Glomerular visceral epithelial cell (primary cell): Measurements from ENCODE around the gene KCNJ1.

Source experiments
- DNase-seq: peaks from one replicate; pipeline ENCODE4 v3.0.0-alpha.2; 2016; ENCODE audit errors: extremely low spot score

Gene KCNJ1

DNA sequence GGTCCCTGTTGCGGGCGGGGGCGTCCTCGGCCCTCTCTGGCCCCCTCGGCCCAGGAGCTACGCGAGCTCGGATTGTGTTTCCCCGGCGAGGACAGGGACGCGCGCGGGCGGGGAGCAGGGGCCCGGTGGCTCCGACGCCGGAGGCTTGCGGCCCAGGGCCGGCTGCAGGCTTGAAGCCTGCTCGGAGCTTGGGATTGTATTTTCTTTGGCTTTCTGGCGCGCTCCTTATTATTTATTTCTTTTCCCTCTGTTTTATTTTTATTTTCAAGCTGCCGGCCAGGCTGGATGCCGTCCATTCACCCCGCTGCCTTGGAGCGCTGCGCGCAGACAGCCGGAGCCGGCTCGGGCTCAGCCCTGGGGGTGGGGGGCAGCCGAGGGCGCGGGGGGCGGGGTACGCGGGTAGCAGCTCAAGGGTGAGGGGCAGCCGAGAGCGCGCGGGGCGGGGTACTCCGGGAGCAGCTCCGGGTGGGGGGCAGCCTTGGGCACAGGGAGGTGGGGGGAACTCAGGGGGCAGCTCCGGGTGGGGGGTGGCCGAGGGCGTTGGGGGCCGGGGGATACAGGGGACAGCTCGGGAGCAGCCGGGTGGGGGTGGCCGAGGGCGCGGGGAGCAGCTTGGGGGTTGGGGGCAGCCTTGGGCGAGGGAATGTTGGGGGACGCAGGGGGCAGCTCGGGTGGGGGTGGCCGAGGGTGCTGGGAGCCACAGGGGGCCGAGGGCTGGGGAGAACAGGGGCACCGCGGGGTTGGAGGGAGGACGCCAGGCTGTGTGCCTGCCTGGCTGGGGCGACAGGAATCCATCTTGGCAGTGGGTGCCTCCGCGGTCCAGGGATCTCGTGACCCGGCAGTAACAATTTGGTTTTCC is 42.7 kb downstream of the KCNJ1 start:
- DNase-seq = no peak

DNA sequence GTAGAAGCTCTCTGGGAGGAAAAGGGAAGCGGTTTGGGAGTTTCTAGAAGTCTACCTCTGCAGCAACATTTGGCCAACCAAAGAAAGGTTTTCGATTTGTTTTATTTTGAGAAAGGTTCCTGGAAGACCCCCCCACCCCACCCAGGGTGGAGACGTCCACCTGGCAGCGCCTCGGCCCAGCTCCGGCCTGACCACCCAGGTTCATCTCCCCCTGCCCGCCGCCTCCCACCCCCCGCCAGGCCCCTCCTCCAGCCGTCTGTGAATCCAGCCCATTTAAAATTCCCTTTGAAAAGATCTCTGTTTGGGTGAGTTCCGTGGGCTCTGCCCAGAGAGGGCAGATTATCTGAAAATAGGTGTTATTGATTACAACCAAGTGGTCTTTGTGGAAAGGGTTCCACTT is 43.3 kb downstream of the KCNJ1 start:
- DNase-seq = no peak

DNA sequence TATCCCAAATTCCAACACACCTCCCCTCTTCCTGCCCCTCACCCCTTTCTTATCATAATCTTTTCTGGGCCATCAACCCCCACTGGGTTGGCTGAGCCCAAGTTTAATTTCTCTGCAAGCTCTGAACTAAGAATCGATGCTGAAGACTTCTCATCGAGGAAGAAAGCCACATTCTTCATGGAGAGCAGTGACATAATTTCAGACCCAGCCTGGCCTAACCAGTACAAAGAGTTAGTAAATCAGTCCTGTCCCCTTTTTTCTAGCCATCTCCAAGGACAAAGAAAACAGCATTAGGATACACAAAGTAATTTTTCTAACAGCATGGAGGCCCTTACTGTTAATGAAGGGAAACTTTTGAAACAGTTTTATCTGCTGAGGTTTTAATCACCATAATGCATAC is 45.0 kb downstream of the KCNJ1 start:
- DNase-seq = no peak

DNA sequence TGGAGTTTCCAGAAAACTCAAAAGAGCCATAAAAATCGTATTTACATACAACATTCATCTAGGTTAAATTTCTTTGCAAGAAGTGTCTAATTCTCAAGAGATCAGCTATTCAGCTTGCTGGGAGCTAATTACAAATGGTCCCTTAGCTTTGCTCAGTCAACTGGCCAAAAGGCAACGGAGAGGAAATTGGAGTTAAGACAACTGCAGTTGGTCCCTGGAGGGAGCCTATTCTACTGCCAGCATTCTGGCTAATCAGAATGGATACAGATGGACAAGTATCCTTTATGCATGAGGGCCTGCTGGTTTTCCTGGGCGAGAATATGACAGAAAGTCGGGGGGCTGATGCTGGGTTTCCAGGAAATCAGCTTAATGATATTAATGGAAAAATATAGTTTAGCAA is 45.5 kb downstream of the KCNJ1 start:
- DNase-seq = no peak

DNA sequence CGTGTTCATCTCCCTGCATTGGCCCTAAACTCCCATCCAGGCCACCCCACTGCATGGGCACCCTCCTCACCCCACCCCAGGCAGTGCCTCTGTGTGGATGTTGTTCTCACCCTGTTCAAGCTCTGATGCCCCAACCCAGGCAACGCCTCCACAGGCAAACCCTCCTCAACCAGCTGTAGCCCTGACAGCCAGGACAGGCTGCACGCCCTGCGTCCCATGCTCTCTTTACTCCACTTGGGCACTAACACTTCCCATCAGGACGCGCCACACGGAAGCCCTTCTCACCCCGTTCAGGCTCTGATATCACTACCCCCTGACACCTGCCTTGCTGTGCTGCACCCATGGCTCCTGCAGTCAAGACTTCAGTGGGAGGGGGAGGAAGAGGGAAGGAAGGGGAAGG is 47.9 kb downstream of the KCNJ1 start:
- DNase-seq = no peak

DNA sequence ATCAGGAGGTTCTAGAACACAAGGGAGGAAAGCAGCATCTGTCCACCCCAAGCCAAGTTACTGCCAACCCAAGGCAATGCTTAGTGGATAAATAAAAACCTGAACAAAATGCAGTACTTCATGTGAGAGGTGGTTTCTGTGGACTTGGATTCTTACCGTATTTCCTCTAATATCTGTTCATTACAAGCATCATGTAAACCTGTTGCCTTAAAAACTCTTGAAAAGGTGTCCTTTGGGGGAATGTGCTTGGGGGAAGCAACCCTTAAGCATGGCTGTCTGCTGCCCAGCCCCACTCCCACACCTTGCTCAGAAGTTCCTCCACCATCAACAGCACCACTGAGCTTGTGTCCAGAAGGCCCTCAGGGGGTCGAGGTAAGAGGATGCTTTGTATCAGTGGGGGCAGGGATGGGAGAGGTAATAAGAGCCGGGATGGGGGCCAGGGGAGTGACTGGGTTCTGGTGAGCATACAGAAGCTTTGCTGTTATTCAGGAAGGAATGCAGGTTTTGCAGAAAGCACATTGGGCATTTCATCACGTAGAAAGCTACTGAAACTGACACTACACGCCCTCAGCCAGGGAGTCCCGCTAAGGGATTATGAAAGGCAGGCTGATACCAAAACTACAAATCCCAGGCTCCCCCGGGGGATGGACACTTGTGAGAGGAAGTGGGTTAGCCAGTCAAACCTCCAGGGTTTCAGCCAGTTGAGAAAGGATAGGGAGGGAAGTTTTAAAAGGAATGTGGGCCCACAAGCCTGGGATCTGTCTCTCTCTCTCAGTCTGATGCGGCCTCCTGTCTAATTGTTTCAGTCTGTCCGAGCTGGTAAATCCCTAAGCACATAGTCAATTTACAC is 52.0 kb downstream of the KCNJ1 start:
- DNase-seq = peak; percentile 55

DNA sequence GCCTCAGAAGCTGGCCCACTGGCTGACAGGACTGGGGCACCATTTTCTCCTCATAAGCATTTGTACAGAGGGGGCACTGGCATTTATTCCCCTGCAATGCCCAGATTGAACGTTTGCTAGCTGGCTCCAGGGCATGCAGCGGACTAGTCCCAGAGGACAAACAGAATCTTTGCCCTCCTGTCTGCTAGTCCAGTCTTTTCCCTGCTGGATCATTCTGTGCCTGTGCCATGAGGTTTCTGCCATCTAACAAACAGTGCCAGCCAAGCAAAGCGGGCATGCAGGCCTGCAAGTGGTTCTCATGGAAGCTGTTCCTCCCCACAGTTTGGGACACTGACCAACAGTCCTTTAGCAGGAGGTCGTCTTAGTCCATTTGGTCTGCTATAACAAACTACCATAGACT is 53.4 kb downstream of the KCNJ1 start:
- no peak for DNase-seq

DNA sequence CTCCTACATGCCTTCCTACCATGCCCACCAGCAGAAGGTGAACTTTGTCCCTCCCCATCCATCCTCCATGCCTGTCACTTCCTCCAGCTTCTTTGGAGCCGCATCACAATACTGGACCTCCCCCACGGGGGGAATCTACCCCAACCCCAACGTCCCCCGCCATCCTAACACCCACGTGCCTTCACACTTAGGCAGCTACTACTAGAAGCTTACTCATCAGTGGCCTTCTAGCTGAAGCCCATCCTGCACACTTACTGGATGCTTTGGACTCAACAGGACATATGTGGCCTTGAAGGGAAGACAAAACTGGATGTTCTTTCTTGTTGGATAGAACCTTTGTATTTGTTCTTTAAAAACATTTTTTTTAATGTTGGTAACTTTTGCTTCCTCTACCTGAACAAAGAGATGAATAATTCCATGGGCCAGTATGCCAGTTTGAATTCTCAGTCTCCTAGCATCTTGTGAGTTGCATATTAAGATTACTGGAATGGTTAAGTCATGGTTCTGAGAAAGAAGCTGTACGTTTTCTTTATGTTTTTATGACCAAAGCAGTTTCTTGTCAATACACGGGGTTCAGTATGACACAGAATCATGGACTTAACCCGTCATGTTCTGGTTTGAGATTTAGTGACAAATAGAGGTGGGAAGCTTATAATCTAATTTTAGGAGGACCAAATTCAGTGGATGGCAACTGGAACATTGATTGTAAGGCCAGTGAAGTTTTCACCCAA is 56.1 kb downstream of the KCNJ1 start:
- DNase-seq = no peak

DNA sequence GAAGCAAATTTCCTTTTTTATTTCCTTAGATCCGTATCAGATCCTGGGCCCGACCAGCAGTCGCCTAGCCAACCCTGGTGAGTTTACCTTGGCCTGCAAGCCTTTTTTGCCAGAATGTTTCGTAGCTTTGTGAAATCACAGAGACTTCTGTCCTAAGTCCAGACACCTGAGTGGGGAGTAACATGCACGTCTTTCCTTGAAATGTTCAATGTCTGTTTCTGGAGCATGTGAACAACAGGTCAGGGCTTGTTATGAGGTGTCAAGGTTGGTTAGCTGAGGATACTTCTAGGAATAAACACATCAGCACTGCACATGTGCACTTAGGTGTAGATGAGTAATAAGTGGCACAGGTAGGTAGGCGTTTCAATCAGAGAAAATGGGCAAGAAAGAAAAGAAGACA is 58.0 kb downstream of the KCNJ1 start:
- no peak for DNase-seq

DNA sequence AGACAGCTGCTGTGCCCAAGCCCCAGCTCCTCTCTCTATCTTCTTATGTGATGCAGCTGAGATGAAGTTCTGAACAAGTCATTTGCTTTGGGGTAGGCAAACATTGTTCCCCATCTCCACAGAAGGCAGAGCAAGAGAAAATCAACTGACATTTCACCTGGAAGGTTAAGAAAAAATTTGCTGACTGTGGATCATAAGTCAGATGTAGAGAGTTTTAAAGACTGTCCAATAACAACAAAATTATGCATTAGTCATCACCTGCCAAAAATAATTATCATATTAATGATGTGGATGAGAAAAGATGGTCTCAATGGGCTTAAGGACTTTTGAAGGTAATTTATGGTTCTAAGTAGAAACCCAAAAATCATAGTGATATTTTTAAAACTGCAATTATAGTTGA is 59.2 kb downstream of the KCNJ1 start:
- no peak for DNase-seq

DNA sequence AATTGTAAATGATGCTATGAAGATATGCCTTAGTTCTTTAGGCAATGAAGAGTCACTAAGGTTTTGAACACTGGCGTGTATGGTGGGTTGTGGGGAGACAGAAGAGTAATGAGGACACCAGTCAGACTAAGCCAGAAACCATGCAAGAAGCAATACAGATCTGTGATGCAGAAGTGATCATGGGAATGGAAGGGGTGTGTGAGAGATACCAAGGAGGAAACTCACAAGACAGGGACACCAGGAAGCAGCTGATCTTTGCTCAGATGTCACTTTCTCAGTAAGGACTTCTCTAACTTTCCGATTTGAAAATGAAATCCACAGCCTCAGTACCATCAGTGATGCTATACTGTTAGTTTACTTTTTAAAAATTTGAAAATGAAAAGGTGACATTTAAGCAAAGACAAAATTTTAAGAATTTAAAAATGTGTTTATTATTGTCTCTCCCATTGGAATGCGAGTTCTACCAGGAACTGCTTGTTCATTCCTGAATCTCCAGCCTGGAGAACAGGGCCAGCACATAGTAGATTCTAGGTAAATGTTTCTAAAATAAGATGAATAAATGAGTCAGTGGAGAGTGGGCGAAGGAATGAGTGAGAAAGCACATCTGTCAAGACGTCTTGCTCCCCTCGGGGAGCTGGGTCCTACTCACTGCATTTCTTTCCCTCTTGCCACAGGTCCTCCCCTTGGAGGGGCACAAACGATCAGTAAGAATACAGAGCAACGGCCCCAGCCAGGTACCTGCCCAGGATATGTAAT is 60.4 kb downstream of the KCNJ1 start:
- no peak for DNase-seq

DNA sequence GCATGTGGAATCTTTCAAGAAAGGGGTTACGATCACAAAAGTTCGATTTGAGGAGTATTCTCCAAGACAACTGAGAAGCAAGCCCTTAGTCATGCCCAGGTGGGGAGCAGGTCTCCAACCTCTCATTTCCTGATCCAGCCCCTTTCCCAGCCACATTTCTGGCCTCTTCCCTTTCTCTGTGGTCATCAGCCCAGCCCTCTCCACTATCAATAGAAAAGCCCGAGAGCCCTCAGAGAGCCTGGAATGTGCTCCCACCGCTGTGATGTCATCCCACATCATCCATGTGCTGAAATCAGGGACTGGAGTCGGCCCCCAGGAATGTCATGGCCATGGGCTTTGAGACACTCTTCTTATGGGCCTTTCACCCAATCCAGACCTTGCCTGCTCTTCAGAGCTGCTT is 62.6 kb downstream of the KCNJ1 start:
- DNase-seq = peak; percentile 8

DNA sequence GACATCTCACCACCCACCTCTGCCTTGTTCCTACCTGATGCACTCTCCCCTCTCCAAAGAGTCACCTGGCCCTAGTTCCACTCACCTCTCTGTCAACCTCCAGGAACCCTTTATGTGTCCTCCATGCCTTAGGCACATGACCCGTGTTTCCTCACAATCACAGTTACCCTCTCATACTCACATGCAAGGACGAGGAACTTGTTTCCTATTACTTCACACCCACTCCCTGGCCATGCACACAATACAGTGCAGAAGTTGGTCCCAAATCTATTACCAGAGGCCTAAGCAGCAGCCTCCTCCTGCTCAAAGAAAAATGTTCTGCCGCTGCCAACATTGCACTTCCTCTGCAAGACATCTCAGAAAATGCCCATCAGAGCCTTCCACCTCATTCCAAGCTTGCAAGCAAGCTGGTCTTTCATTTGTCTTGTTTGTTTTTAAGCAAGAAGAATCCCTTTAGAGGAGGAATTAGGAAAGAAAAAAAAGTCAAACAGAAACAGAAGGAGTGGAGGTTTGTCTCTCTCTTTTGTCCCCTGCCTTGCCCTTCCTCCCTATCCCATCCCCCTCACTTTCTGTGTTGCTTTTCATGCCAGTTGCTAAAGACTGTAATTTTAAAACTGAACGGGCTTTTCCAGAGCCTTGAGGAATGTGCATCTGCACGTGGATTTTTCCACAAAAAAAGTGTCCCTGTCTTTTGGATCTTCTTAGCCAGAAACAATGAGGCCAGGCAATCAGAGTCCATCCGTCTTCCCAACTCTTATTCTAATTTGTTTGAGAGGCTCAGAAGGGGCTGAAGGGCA is 63.4 kb downstream of the KCNJ1 start:
- DNase-seq = no peak

DNA sequence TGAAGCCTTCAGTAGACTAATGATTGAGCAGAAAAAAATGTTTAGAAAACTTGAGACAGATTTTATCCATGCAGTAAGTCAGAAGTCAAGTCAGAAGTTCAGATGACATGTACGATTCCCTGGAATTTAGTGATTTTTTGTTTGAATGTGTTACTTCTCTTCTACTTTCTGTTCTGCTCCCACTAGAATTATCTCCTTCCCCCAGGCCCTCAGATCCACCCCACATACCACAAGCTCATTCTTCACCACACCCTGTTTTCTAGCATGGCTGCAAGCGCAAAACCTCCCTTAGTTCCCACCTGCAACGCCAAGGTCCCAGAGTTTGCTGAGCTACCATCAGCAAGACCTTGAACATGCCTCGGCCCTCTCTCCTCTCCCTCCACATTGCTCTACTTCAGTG is 64.1 kb downstream of the KCNJ1 start:
- DNase-seq = no peak

DNA sequence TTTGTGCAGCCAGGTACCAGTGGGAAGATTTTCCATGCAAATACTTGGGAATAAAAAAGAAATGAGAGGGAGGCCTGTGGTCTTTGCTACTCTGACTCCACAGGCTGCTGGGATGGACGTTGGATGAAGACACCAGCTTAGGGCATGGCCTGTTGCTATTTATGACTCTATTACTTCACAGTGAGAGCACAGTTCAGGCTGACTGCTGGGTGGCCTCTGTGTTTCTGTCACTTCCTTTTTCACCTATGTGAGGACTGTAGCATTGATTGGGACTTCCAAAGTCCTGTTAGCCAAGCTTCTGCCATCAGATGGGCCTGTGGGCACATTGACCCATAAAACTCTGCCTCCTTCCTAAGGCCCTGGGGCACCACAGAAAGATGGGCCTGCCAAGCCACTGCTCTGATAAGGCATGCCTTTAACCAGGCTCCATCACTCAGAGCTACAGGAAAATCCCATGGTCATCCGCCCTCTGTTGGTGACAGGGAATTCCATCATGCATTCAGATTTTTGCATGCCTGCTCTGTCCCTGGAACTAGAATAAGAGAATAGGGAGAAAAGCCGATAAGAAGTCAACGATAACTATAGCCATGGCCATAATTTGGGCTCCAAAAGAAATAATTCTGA is 64.6 kb downstream of the KCNJ1 start:
- no peak for DNase-seq

DNA sequence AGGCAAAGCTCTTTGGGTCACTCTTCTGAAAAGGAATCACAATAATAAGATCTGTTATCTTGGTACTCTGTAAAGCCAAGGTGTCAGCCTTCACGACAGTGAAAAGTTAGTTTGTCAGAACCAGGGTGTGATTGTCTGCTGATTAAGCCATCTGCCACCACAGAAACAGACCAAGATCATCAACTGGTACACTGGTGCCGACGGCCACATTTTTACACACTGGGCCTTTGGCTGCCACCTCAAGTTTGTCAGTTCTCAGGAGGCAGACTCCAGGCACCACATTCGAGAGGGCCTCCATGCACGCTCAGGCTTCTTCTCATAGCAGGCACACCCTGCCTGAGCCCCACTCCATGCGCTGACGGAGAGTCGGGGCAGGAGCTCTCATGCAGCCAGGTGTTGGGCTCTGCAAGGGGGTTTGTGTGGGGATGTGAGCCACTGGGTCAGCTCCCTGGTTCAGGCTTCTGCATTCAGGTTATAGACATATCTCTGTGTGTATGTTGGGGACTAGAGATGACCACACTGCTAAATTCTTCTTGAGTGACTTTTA is 66.2 kb downstream of the KCNJ1 start:
- DNase-seq = no peak

DNA sequence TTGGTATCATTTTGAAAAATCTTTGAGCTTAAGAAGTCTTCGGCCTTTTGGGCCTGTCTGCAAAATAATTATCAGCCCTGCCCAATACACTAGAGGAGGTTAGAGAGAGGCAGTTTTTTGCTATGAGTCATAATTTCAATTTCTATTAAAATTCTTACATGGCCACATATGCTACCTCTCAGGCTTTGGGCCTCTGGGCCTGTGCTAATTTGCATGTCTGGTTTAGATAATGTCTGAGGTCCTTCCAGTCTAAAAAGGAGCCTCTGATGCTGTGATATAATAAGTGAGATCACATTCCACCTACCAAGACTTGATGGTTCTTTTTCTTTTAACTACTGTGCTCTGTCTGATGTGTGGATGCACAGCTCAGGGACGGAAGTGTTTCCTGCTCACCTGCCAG is 70.8 kb downstream of the KCNJ1 start:
- no peak for DNase-seq

DNA sequence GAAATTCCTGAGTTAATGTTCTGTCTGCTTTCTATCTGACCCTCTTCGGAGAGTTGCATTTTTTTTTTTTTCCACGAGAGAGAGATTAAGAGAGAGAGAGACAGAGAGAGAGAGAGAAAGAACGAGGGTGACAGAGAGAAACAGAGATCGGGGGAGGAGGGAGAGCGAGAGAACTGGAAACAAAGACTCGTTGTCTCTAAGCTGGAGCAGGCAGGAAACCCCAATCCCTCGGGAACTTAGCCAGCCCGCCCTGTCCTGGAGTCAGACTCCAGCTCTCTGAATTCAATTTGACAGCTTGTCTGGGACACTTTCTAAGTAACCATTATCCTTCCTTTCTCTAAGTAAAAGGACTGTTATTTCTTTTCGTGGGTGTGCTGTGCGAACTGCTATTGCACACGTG is 76.9 kb downstream of the KCNJ1 start:
- no peak for DNase-seq

DNA sequence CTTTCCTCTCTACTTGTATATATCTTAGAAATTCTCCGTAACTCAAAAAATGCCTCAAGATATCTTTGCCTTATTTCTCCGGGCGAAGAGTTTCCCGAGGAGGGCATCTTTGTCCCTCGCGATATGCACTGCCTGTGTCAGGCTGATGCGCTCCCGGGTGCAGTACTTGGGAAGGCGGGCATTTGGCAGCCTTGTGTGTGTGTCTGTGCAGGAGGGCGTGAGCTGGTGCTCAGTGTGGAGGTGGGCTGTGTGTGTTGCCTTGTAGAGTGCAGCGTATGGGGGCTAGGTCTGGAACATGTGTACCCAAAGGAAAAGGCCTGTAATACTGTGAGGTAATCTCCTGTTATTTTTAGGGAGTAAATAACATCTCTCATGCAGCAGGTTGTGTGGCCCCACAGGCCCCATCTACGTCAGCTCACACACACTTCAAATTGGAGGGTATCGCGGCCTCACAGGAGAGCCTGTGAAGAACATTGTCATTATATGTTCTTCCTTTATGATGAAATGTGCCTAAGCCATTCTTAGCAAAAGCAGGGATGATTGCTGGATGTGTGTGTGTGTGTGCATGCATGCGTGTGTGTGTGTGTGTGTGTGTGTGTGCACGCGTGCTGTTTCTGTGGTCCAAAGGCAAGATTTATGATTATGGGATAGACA is 77.5 kb downstream of the KCNJ1 start:
- no peak for DNase-seq
